PFSK-1 (cell line): ENCODE data around the gene B3GNT8.

ENCODE experiments used
- FOXP2 ChIP-seq: optimal IDR thresholded peaks from 2 replicates; pipeline ENCODE3; 2011; ENCODE audit warnings: borderline replicate concordance, control low read depth, inconsistent platforms; ENCODE audit not compliant: insufficient read depth; ENCODE audit errors: extremely low read length, extremely low read depth
- POLR2AphosphoS5 ChIP-seq: IDR thresholded peaks from 2 replicates; pipeline ENCODE4 v1.6.1; 2012; ENCODE audit warnings: low read depth, mild to moderate bottlenecking, control low read depth, low read length, moderate library complexity
- REST ChIP-seq, 2 experiments: IDR thresholded peaks; 2 replicates each; pipeline versions ENCODE4 v1.6.1 to v1.8.0; 2011 to 2012; ENCODE audit warnings: low read depth in 2 of 2, low read length in 2 of 2, control low read depth in 1 of 2, inconsistent platforms in 1 of 2, mild to moderate bottlenecking in 1 of 2, moderate library complexity in 1 of 2; ENCODE audit not compliant: insufficient read depth in 1 of 2
- SIN3A ChIP-seq: IDR thresholded peaks from 2 replicates; pipeline ENCODE4 v1.6.1; 2012; ENCODE audit warnings: mild to moderate bottlenecking, low read length, moderate library complexity, borderline replicate concordance; ENCODE audit not compliant: insufficient read depth
- TAF1 ChIP-seq: IDR thresholded peaks from 2 replicates; pipeline ENCODE4 v1.6.1; 2012; ENCODE audit warnings: low read length, control low read depth, borderline replicate concordance; ENCODE audit not compliant: insufficient read depth

The B3GNT8 gene

DNA sequence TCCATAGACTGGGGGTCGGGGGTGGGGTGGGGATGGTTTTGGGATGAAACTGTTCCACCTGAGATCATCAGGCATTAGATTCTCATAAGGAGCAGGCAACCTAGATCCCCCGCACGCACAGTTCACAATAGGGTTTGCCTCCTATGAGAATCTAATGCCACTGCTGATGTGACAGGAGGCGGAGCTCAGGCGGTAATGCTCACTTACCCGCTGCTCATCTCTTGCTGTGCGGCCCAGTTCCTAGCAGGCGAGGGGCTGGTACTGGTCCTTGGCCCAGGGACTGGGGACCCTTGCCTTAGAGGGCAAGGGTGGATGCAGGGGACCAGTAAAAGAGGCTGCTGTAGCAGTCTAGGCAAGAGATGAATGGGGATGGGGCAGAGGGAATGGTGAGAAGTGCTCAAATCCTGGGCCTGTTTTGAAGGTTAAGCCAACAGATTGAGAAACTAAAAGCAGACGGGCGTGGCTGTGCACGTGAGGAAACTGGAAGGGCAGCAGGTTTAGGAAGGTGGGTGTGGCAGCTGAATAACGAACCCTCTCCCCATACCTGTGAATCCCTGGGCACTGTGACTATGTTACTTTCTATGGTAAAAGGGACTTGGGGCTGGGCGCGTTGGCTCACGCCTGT lies 14.3 kb upstream of the B3GNT8 start:
- TF ChIP-seq TAF1 (no peak), FOXP2 (no peak), POLR2AphosphoS5 (no peak), SIN3A (no peak), REST (IDR thresholded peaks at IDR 0.05; ENCODE audit: insufficient read depth in 1 of 2, low read depth in 2 of 2, low read length in 2 of 2) (no peak)

DNA sequence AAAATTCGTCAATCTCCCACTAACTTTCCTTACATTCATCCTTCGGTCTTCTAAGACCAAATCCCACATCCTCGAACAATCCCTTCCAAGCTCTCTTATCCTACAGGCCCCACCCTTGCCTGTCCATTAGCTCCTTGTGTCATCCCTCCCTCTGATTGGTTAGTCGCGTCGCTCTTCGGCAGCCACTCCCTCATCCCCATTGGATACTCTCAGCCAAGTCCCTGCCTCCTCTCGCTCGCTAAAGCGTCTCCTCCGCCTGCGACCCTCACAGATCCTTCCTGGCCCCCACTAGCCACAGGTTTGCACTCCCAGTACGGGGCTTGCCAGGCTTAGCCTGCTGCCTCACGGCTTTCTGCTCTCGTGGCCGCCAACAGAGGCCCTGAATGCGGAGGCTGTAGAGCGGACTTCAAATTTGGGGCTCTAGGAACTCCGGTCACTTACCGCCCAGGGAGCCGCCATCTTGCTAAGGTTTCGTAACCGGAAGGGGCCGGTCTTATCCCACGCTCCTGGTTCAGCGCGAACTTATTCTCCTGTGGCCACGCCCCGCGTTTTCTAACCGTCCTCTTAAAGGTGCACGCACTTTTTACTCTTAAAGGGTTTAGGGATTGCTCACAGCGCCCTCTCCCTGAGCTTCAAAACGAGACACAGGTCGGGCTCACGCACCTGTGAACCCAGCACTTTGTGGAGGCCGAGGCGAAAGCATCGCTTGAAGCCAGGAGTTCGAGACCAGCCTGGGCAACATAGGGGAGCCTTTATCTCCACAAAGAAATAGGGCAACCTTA lies 12.5 kb upstream of the B3GNT8 start, which contains the start of gene DMAC2:
DMAC2 (minus strand) TSS at position 472 of the 782 bp plus-strand sequence; CDS start at position 459, 13 bp downstream.
- peak; percentile 93 for TF ChIP-seq POLR2AphosphoS5
- TF ChIP-seq REST (IDR thresholded peaks at IDR 0.05; ENCODE audit: insufficient read depth in 1 of 2, low read depth in 2 of 2, low read length in 2 of 2), result 0 out of 4 replicates have a peak, but pooled peaks of 1 of the 2 experiments have one; percentile 43
- peak; percentile 84 for TF ChIP-seq TAF1
- TF ChIP-seq SIN3A, result 0 out of 2 replicates have a peak, but pooled peaks have one; percentile 59
- TF ChIP-seq FOXP2, result no peak

- TF ChIP-seq REST (IDR thresholded peaks at IDR 0.05; ENCODE audit: insufficient read depth in 1 of 2, low read depth in 2 of 2, low read length in 2 of 2) (no peak), FOXP2 (no peak), TAF1 (no peak)
Observed at GRCh38 chr19:41437944-41438574, 10.9 kb upstream of the B3GNT8 start.

DNA sequence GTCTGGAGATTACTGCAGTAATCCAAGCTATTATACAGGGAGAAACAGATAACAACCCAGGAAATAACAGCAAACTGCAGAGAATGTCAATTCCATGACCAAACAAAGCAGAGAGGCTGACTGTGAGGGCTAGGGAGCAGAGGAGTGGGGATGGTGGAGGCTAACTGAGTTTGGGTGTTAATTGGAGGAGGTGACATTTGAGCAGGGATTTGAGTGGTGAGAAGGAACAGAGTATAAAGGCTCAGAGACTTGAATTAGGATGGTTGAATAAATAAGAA lies 9.4 kb upstream of the B3GNT8 start:
- TF ChIP-seq FOXP2, result no peak

DNA sequence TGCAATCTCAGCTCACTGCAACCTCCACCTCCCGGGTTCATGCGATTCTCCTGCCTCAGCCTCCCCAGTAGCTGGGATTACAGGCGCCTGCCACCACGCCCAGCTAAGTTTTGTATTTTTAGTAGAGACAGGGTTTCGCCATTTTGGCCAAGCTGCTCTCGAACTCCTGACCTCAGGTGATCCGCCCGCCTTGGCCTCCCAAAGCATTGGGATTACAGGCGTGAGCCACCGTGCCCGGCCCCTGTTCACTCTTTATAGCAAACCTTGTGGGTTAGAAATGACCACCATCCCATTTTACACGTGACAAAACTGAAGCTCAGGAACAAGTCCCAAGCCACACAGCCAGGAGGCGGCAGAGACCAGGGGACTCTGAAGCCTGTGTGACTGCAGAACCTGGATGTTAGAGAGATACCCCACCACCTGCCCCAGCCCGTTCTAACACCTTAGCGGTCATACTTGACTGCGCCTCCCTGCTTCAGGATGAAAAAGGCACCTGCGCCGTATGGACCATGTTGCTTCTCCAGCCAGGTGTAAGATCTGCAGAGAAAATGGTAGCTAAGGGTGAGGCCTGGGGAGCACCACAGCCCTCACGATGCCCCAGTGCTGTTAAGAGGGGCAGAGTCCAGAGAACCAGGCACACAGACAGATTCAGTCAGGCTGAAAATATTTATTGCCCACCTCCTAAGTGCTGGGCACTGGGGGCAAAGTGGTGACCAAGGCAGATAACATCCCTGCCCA lies 8.9 kb upstream of the B3GNT8 start:
- TF ChIP-seq SIN3A (no peak), REST (IDR thresholded peaks at IDR 0.05; ENCODE audit: insufficient read depth in 1 of 2, low read depth in 2 of 2, low read length in 2 of 2) (no peak), POLR2AphosphoS5 (no peak), FOXP2 (no peak), TAF1 (no peak)
